ENCODE results near the gene NELFB.

- no peak for TF ChIP-seq POLR2A (IDR thresholded peaks at IDR 0.05)
- TF ChIP-seq, protein P1, sequence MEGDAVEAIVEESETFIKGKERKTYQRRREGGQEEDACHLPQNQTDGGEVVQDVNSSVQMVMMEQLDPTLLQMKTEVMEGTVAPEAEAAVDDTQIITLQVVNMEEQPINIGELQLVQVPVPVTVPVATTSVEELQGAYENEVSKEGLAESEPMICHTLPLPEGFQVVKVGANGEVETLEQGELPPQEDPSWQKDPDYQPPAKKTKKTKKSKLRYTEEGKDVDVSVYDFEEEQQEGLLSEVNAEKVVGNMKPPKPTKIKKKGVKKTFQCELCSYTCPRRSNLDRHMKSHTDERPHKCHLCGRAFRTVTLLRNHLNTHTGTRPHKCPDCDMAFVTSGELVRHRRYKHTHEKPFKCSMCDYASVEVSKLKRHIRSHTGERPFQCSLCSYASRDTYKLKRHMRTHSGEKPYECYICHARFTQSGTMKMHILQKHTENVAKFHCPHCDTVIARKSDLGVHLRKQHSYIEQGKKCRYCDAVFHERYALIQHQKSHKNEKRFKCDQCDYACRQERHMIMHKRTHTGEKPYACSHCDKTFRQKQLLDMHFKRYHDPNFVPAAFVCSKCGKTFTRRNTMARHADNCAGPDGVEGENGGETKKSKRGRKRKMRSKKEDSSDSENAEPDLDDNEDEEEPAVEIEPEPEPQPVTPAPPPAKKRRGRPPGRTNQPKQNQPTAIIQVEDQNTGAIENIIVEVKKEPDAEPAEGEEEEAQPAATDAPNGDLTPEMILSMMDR (IDR thresholded peaks at IDR 0.05) = no peak
These were observed 21.8 kb upstream of the NELFB start for GRCh38 chr9:137233143-137233980.

Data from testis (tissue), 2 donors.